AG09319 (cell line): ENCODE measurements around the gene APOL6.

Experiments
- DNase-seq: peaks from one replicate; pipeline ENCODE4 v3.0.0-alpha.2; 2010; ENCODE audit warnings: low read depth; ENCODE audit errors: extremely low read depth
- CTCF ChIP-seq: IDR thresholded peaks from 2 replicates; pipeline ENCODE4 v1.5.1; 2011; ENCODE audit warnings: low read depth, mild to moderate bottlenecking, inconsistent platforms, low read length, moderate library complexity

The APOL6 gene

GRCh38 chr22:35648066-35649025 is at the start of gene APOL6:
APOL6 (plus strand) TSS chr22:35648446; CDS start chr22:35656426, 7,980 bp downstream.
- no peak for DNase-seq
- TF ChIP-seq CTCF = no peak

- no peak for TF ChIP-seq CTCF
Measured at GRCh38 chr22:35599364-35599763, 48.9 kb upstream of the APOL6 start.

GRCh38 chr22:35600476-35600875 is 47.8 kb upstream of the APOL6 start:
- no peak for TF ChIP-seq CTCF
- no peak for DNase-seq

More at GRCh38 chr22:35599364-35599763, 48.9 kb upstream of the APOL6 start:
- no peak for DNase-seq

GRCh38 chr22:35601013-35601580 is 47.1 kb upstream of the APOL6 start:
- TF ChIP-seq CTCF = no peak
- no peak for DNase-seq

GRCh38 chr22:35601743-35602615 is 46.3 kb upstream of the APOL6 start:
- no peak for TF ChIP-seq CTCF

GRCh38 chr22:35604621-35605368 is 43.5 kb upstream of the APOL6 start:
- TF ChIP-seq CTCF = no peak
- DNase-seq = no peak

More at GRCh38 chr22:35601743-35602615, 46.3 kb upstream of the APOL6 start:
- peak; percentile 52 for DNase-seq
